Smooth muscle cell (in vitro differentiated cells): ENCODE measurements around the gene SMYD1. TPM values are rescaled to one million over a fixed set of nuclear protein-coding genes. Genes with fewer than 3 reads are reported as not detected.

ENCODE experiments used
- DNase-seq: peaks from one replicate; lab custom pipeline; 2025; ENCODE audit not compliant: unreplicated experiment; lab: John Stamatoyannopoulos, UW
- H2AFZ ChIP-seq: fragments of 200-600 bp; sonication (generic); 2 replicates; pipeline ENCODE4 v1.6.0; 2016; ENCODE audit warnings: antibody characterized with exemption, low read depth, mild to moderate bottlenecking
- H3F3A ChIP-seq: fragments of 200-600 bp; sonication (generic); 2 replicates; pipeline ENCODE4 v1.6.0; 2017; ENCODE audit warnings: antibody characterized with exemption, low read depth
- H3K27ac ChIP-seq: fragments of 200-600 bp; sonication (generic); 2 replicates; pipeline ENCODE4 v1.5.1; 2016; ENCODE audit warnings: low read depth, mild to moderate bottlenecking
- H3K27me3 ChIP-seq: fragments of 200-600 bp; sonication (generic); 2 replicates; pipeline ENCODE4 v1.6.1; 2016; ENCODE audit warnings: low read depth, mild to moderate bottlenecking
- H3K36me3 ChIP-seq: fragments of 200-600 bp; sonication (generic); 2 replicates; pipeline ENCODE4 v1.5.1; 2016; ENCODE audit warnings: low read depth
- H3K4me1 ChIP-seq: fragments of 200-600 bp; sonication (generic); 2 replicates; pipeline ENCODE4 v1.5.1; 2016; ENCODE audit warnings: low read depth
- H3K4me2 ChIP-seq: fragments of 200-600 bp; sonication (generic); 2 replicates; pipeline ENCODE4 v1.6.0; 2016; ENCODE audit warnings: mild to moderate bottlenecking
- H3K4me3 ChIP-seq: fragments of 200-600 bp; sonication (generic); 2 replicates; pipeline ENCODE4 v1.5.1; 2016; ENCODE audit warnings: mild to moderate bottlenecking
- H3K79me2 ChIP-seq: fragments of 200-600 bp; sonication (generic); 2 replicates; pipeline ENCODE4 v1.6.0; 2016; ENCODE audit warnings: low read depth, mild to moderate bottlenecking
- H3K9ac ChIP-seq: fragments of 200-600 bp; sonication (generic); 2 replicates; pipeline ENCODE4 v1.6.0; 2016; ENCODE audit warnings: low read depth
- H3K9me3 ChIP-seq: fragments of 200-600 bp; sonication (generic); replicated peaks from 2 replicates; pipeline ENCODE4 v1.5.1; 2016; ENCODE audit warnings: low read depth
- H4K20me1 ChIP-seq: fragments of 200-600 bp; sonication (generic); 2 replicates; pipeline ENCODE4 v1.6.0; 2016; ENCODE audit warnings: low read depth
- CTCF ChIP-seq: fragments of 200-600 bp; sonication (generic); IDR thresholded peaks from 2 replicates; pipeline ENCODE4 v1.5.1; 2017; ENCODE audit warnings: borderline replicate concordance, mild to moderate bottlenecking, antibody characterized with exemption; ENCODE audit not compliant: insufficient read depth, poor library complexity, severe bottlenecking
- WGBS: methylation state at CpG from one replicate; pipeline ENCODE4 v1.1.7; 2016; ENCODE audit warnings: low lambda C conversion rate; 5-methylcytosine and 5-hydroxymethylcytosine counted together
- polyA plus RNA-seq: library from polyadenylated mRNA; unstranded; fragments of >200 nt; fragmentation: Nextera tagmentation; extraction: Ambion mirVana; gene quantifications from 2 replicates; pipeline ENCODE4 v1.2.1, GENCODE V29; 2016
- total RNA-seq: library from RNA; depleted of rRNA; stranded (reverse); fragments of >200 nt; gene quantifications from 2 replicates; pipeline ENCODE4 v1.2.3, GENCODE V29; 2014

SMYD1 gene
- total and polyA plus RNA-seq, 2 experiments from 2014 or later, result not detected

- no peak for TF ChIP-seq CTCF
- Histone ChIP-seq H3K9ac (no peak overlapping the region), H3K4me2 (no peak overlapping the region), H2AFZ (no peak overlapping the region), H3K9me3 (no peaks in the 10 kb centered on the region), H3K27ac (no peak overlapping the region), H3F3A (no peaks in the 10 kb centered on the region), H3K79me2 (no peaks in the 10 kb centered on the region), H4K20me1 (no peaks in the 10 kb centered on the region), H3K27me3 (no peaks in the 10 kb centered on the region), H3K4me1 (no peaks in the 10 kb centered on the region), H3K36me3 (no peaks in the 10 kb centered on the region), H3K4me3 (no peak overlapping the region)
- WGBS, result 89% methylated on average over 1 of the region's 1 CpG
- no peak for DNase-seq
Observed at GRCh38 chr2:88082781-88083180, 15.2 kb downstream of the SMYD1 start.

DNA sequence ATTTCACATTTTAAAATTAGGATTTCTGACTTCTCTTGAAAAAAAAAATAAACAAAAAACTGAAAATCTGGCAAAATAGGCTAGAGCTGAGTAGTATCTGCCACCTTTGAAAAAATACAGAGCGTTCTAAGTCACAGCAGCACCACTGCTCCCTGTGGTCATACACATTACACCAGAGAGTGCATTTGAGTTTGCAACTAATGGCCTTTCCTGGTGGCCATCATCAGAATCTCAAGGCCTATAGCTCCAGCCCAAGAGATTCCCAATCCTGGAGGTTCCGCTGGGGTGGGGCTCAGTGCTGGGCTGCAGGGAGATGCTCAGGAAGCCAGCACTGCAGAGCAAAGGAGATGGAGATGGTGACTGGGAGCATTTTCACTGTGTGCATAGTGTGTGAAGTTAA, 17.5 kb downstream of the SMYD1 start:
- H3K4me3 ChIP-seq, result no peak overlapping the region
- no peak for DNase-seq
- H3K27me3 ChIP-seq, result no peaks in the 10 kb centered on the region
- no peak overlapping the region for H3K4me2 ChIP-seq
- H3K27ac ChIP-seq, result no peak overlapping the region
- no peaks in the 10 kb centered on the region for H3K79me2 ChIP-seq
- H2AFZ ChIP-seq, result no peak overlapping the region
- H3K36me3 ChIP-seq, result no peaks in the 10 kb centered on the region
- H3K4me1 ChIP-seq, result no peaks in the 10 kb centered on the region
- H3K9ac ChIP-seq, result no peak overlapping the region
- no peak for TF ChIP-seq CTCF
- H3F3A ChIP-seq, result no peaks in the 10 kb centered on the region
- 97% methylated on average over 2 of the region's 2 CpGs for WGBS
- no peaks in the 10 kb centered on the region for H3K9me3 ChIP-seq
- no peaks in the 10 kb centered on the region for H4K20me1 ChIP-seq

DNA sequence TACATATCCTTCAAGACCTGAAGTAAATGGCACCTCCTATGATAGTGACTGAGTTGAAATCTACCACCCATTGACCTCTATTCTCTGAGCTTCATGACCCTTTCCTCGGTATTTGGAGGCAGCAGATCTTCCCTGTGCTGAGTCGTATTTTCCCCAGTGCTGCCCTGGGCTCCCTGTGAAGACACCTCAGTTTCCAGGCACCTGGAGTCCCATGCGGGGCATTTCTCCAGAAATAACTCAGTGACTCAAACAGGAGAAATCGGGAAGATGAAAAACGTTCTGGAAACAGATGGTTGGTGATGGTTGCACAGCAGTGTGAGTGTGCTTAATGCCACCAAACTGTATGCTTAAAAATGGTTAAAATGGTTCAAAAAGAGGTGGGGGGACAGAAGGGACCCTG, 18.0 kb downstream of the SMYD1 start:
- TF ChIP-seq CTCF, result no peak
- Histone ChIP-seq H3K4me1 (no peaks in the 10 kb centered on the region), H2AFZ (no peak overlapping the region), H3K9me3 (no peaks in the 10 kb centered on the region), H3K4me3 (no peak overlapping the region), H3K36me3 (no peaks in the 10 kb centered on the region), H3K9ac (no peak overlapping the region), H3K4me2 (no peak overlapping the region), H4K20me1 (no peaks in the 10 kb centered on the region), H3K27ac (no peak overlapping the region), H3K27me3 (no peaks in the 10 kb centered on the region), H3F3A (no peaks in the 10 kb centered on the region), H3K79me2 (no peaks in the 10 kb centered on the region)
- no peak for DNase-seq
- WGBS, result 86% methylated on average over 5 of the region's 5 CpGs

- no peak for TF ChIP-seq CTCF
- H3K4me2 ChIP-seq, result no peak overlapping the region
- no peaks in the 10 kb centered on the region for H3K36me3 ChIP-seq
- no peaks in the 10 kb centered on the region for H3K79me2 ChIP-seq
- no peak overlapping the region for H3K27ac ChIP-seq
- no peak overlapping the region for H3K9ac ChIP-seq
- no peaks in the 10 kb centered on the region for H3K4me1 ChIP-seq
- WGBS, result 81% methylated on average over 9 of the region's 9 CpGs
- no peak overlapping the region for H3K4me3 ChIP-seq
- no peaks in the 10 kb centered on the region for H3F3A ChIP-seq
- no peak for DNase-seq
- H2AFZ ChIP-seq, result no peak overlapping the region
- no peaks in the 10 kb centered on the region for H4K20me1 ChIP-seq
- H3K27me3 ChIP-seq, result no peaks in the 10 kb centered on the region
- no peaks in the 10 kb centered on the region for H3K9me3 ChIP-seq
Observed at GRCh38 chr2:88086401-88086800, 18.8 kb downstream of the SMYD1 start.
